ENCODE measurements around the gene SMKR1.

- no peak for TF ChIP-seq EZH2phosphoT487 (IDR thresholded peaks at IDR 0.05; ENCODE audit: low read depth)
- TF ChIP-seq, protein P1, sequence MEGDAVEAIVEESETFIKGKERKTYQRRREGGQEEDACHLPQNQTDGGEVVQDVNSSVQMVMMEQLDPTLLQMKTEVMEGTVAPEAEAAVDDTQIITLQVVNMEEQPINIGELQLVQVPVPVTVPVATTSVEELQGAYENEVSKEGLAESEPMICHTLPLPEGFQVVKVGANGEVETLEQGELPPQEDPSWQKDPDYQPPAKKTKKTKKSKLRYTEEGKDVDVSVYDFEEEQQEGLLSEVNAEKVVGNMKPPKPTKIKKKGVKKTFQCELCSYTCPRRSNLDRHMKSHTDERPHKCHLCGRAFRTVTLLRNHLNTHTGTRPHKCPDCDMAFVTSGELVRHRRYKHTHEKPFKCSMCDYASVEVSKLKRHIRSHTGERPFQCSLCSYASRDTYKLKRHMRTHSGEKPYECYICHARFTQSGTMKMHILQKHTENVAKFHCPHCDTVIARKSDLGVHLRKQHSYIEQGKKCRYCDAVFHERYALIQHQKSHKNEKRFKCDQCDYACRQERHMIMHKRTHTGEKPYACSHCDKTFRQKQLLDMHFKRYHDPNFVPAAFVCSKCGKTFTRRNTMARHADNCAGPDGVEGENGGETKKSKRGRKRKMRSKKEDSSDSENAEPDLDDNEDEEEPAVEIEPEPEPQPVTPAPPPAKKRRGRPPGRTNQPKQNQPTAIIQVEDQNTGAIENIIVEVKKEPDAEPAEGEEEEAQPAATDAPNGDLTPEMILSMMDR (IDR thresholded peaks at IDR 0.05; ENCODE audit: low read depth, low read length) = no peak
Observed at GRCh38 chr7:129465080-129465479, 37.3 kb upstream of the SMKR1 start.

All from OCI-LY3 (cell line).